HCT116 (cell line): ENCODE data around the gene OR52B2.

Experiments used
- EZH2 ChIP-seq: fragments of 200-600 bp; sonication (generic); IDR thresholded peaks from 2 replicates; pipeline ENCODE4 v1.6.1; 2017; ENCODE audit warnings: antibody characterized with exemption, mixed run types
- POLR2A ChIP-seq: IDR thresholded peaks from 2 replicates; pipeline ENCODE4 v1.7.0; 2011; ENCODE audit warnings: borderline replicate concordance; ENCODE audit not compliant: insufficient read depth, insufficient read length; ENCODE audit errors: extremely low read depth
- TF ChIP-seq, protein P1 (sequence below), 3 experiments: fragments of 200-600 bp in 1 of 3; sonication (generic) in 1 of 3; IDR thresholded peaks in 2 of 3; conservative IDR thresholded peaks in 1 of 3; 2 replicates each; pipeline ENCODE4 v1.5.1; 2012 to 2017; ENCODE audit warnings: low read depth in 2 of 3, low read length in 2 of 3, antibody characterized with exemption in 1 of 3, borderline replicate concordance in 1 of 3, control low read depth in 1 of 3, mild to moderate bottlenecking in 1 of 3, mixed read lengths in 1 of 3, mixed run types in 1 of 3, moderate library complexity in 1 of 3; ENCODE audit not compliant: insufficient read depth in 1 of 3
- TF ChIP-seq, protein P2 (sequence below): IDR thresholded peaks from 2 replicates; pipeline ENCODE4 v1.6.1; 2012

DNA sequence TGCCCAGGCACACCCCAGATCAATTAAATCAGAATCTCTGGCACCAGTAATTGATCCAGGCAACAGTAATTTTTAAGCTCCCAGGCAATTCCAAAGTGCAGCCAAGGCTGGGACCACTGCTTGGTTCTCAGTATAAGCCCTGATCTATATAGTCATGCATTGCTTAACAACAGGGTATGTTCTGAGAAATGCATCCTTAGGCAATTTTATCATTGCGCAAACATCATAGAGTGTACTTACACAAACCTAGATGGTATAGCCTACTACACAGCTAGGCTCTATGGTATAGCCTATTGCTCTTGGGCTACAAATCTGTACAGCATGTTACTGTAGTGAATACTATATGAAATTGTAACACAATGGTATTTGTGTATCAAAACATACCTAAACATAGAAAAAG, 34.6 kb upstream of the OR52B2 start:
- TF ChIP-seq POLR2A = no peak
- TF ChIP-seq EZH2 = no peak
- TF ChIP-seq, protein P1, sequence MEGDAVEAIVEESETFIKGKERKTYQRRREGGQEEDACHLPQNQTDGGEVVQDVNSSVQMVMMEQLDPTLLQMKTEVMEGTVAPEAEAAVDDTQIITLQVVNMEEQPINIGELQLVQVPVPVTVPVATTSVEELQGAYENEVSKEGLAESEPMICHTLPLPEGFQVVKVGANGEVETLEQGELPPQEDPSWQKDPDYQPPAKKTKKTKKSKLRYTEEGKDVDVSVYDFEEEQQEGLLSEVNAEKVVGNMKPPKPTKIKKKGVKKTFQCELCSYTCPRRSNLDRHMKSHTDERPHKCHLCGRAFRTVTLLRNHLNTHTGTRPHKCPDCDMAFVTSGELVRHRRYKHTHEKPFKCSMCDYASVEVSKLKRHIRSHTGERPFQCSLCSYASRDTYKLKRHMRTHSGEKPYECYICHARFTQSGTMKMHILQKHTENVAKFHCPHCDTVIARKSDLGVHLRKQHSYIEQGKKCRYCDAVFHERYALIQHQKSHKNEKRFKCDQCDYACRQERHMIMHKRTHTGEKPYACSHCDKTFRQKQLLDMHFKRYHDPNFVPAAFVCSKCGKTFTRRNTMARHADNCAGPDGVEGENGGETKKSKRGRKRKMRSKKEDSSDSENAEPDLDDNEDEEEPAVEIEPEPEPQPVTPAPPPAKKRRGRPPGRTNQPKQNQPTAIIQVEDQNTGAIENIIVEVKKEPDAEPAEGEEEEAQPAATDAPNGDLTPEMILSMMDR (IDR thresholded peaks at IDR 0.05 in 2 of 3, conservative IDR thresholded peaks at IDR 0.05 in 1 of 3; ENCODE audit: borderline replicate concordance in 1 of 3, insufficient read depth in 1 of 3, low read depth in 2 of 3, low read length in 2 of 3) = no peak
- TF ChIP-seq, protein P2, sequence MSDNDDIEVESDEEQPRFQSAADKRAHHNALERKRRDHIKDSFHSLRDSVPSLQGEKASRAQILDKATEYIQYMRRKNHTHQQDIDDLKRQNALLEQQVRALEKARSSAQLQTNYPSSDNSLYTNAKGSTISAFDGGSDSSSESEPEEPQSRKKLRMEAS = no peak
